ENCODE data around the gene AOPEP.
"Not testable (repeated sequence)": the region's sequence is repeated elsewhere in the genome, so short reads cannot be mapped to it uniquely, and the experiment has no call there.

- not testable (repeated sequence) for TF ChIP-seq CTCF, POLR2A (IDR thresholded peaks at IDR 0.05)
These were observed 239.1 kb downstream of the AOPEP start for GRCh38 chr9:94965631-94966030.

Measured in testis (tissue), 2 donors.